Endothelial cell of umbilical vein (primary cell): Measurements from ENCODE around the gene BICD2.

Experiments
- EZH2 ChIP-seq: IDR thresholded peaks from 2 replicates; pipeline ENCODE4 v1.6.1; 2012; ENCODE audit warnings: borderline replicate concordance, low read depth, mild to moderate bottlenecking, moderate library complexity, low read length, inconsistent platforms; ENCODE audit not compliant: severe bottlenecking
- FOS ChIP-seq: IDR thresholded peaks from 2 replicates; pipeline ENCODE4 v1.6.1; 2011; ENCODE audit warnings: mild to moderate bottlenecking, low read length, moderate library complexity, borderline replicate concordance; ENCODE audit not compliant: insufficient read depth
- JUN ChIP-seq: IDR thresholded peaks from 2 replicates; pipeline ENCODE4 v1.6.1; 2011; ENCODE audit warnings: borderline replicate concordance, low read depth; ENCODE audit not compliant: insufficient read length, insufficient read depth
- MYC ChIP-seq: IDR thresholded peaks from one replicate; pipeline ENCODE4 v1.6.1; 2011; ENCODE audit warnings: mild to moderate bottlenecking, low read depth, low read length
- POLR2A ChIP-seq: IDR thresholded peaks from 2 replicates; pipeline ENCODE4 v1.6.1; 2012; ENCODE audit warnings: low read depth, mild to moderate bottlenecking, control low read depth, low read length
- POLR2AphosphoS5 ChIP-seq: IDR thresholded peaks from 2 replicates; pipeline ENCODE4 v1.6.1; 2012; ENCODE audit warnings: low read depth, mild to moderate bottlenecking, control low read depth, low read length, moderate library complexity; ENCODE audit not compliant: insufficient read depth
- TF ChIP-seq, protein P1 (sequence below), 2 donors: IDR thresholded peaks; 1 replicate in 1 of 2; 2 replicates in 1 of 2; pipeline ENCODE4 v1.5.1; 2011; ENCODE audit warnings: low read length in 2 of 2, mild to moderate bottlenecking in 2 of 2, moderate library complexity in 2 of 2, control low read depth in 1 of 2, inconsistent platforms in 1 of 2, low read depth in 1 of 2; ENCODE audit not compliant: insufficient read depth in 1 of 2; ENCODE audit errors: extremely low read depth in 1 of 2
- TF ChIP-seq, protein P2 (sequence below): IDR thresholded peaks from 2 replicates; pipeline ENCODE4 v1.6.1; 2011; ENCODE audit not compliant: insufficient read depth, insufficient read length

DNA sequence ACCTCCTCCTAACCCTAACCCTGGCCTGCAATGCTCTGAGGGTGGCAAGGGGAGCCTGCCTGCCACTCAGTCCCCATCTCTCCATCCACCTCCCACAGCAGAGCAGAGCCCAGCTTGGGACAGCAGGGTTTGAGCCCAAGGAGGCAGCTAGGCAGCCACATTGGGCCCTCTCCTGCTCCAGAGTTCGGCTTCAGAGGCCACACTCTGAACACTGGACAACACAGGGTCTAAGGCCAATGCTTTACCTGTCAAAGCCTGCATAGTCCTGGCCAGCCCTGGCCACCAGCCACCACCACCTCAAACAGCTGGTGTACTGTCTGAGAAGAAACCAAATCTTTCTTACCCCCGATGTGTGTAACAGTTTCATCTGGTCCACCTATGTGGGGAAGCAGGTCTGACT, 5.2 kb downstream of the BICD2 start:
- TF ChIP-seq, protein P1, sequence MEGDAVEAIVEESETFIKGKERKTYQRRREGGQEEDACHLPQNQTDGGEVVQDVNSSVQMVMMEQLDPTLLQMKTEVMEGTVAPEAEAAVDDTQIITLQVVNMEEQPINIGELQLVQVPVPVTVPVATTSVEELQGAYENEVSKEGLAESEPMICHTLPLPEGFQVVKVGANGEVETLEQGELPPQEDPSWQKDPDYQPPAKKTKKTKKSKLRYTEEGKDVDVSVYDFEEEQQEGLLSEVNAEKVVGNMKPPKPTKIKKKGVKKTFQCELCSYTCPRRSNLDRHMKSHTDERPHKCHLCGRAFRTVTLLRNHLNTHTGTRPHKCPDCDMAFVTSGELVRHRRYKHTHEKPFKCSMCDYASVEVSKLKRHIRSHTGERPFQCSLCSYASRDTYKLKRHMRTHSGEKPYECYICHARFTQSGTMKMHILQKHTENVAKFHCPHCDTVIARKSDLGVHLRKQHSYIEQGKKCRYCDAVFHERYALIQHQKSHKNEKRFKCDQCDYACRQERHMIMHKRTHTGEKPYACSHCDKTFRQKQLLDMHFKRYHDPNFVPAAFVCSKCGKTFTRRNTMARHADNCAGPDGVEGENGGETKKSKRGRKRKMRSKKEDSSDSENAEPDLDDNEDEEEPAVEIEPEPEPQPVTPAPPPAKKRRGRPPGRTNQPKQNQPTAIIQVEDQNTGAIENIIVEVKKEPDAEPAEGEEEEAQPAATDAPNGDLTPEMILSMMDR (IDR thresholded peaks at IDR 0.05; ENCODE audit: extremely low read depth in 1 of 2, insufficient read depth in 1 of 2, low read depth in 1 of 2, low read length in 2 of 2): no peak
- no peak for TF ChIP-seq POLR2AphosphoS5
- no peak for TF ChIP-seq EZH2
- TF ChIP-seq, protein P2, sequence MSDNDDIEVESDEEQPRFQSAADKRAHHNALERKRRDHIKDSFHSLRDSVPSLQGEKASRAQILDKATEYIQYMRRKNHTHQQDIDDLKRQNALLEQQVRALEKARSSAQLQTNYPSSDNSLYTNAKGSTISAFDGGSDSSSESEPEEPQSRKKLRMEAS: no peak
- no peak for TF ChIP-seq FOS
- no peak for TF ChIP-seq MYC
- no peak for TF ChIP-seq POLR2A
- no peak for TF ChIP-seq JUN
